GM18508 (cell line): ENCODE measurements around the gene GASK1A.

Source experiments
- ATAC-seq: cut with Tn5 transposase; IDR thresholded peaks from one replicate; pipeline ENCODE4 v1.9.1; 2021; ENCODE audit warnings: moderate number of reproducible peaks; ENCODE audit not compliant: insufficient read depth, unreplicated experiment

Gene GASK1A

DNA sequence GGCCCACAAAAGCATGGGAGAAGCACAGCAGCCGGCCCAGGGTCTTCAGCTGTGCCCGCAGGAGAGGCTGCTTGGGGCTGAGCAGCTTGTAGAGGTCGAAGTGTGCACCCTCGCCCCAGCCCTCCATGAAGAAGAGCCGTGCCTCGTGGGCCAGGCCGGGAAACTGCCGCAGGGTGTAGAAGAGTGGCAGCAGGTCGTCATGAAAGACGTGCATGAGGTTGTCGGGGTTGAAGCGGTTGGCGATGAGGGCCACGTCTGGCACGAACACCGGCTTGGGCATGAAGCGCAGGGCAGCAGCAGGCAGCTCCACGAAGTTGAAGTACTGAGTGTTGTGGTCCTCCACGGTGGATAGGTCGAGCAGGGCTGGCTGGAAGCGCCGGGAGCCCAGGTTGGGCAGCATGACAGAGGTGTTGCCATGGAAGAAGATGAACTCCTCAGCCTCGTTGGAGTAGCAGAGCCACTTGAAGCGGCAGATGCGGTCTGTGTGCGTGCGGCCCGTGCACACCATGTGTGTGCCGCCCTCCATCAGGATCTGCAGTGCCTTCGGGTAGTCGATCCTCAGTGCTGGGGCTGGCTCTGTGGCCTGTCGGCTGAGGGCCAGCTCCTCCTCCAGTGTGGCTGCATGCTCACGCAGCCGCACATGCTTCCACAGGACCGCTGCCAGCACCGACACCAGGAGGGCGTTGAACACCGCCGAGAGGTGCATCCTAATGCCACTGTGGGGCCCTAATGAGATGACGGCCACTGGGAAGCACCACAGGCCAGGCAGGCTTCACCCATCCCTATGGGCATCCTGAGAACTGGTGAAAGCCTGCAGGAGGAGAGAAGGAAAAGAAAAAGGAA, 101.8 kb downstream of the GASK1A start:
- no peak for ATAC-seq

GRCh38 chr3:43081796-43082195, 102.7 kb downstream of the GASK1A start:
- ATAC-seq: no peak

GRCh38 chr3:43082457-43082856, 103.3 kb downstream of the GASK1A start:
- ATAC-seq: no peak

DNA sequence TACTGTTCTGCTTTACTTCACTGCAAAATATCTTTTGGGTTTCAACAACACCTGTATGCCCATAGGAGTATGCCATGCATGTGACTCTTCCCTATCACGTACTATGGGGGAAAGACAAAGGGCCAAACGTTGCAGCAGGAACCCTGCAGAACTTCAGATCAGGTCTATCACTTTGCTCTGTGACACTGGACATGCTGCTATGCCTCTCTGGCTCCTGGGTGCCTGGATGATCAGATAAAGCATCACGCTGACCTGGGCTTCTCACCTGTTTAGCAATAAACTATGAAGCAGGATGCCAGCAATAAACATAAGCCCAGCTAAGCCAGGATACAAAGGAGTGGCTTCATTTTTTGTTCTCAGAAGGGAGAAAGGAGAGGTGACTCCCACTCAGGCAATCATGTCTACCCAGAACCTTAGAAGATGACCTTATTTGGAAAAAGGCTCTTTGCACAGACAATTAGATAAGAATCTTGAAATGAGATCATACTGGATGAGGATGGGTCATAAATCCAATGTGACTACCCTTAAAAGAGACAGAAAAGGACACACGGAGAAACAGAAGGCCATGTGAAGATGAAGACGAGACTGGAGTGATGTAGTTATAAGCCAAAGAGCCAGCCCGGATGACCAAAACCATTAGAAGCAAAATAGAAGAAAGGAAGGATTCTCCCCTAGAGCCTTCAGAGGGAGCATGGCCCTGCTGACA, 107.5 kb downstream of the GASK1A start:
- ATAC-seq: no peak

- ATAC-seq: no peak
Measured at GRCh38 chr3:43087249-43087776, 108.2 kb downstream of the GASK1A start.

DNA sequence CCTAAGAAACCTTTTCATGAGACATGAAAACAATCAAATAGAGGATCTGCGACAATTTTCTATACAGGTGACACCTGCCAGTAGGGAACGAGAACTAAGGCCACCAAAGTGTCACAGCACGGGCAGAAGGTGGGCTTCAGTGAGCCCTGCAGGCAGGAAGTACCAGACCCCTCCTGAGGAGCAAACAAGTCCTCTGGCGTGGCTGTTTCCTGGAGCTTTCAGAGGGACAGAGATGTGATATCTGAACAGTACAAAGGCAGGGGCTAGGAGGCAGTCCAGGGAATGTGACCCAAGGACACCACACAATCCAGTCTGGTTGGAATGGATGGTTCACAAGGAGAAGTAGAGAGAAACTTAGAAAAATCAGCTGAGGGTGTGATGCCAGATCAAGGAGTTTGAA, 110.0 kb downstream of the GASK1A start:
- ATAC-seq: no peak

DNA sequence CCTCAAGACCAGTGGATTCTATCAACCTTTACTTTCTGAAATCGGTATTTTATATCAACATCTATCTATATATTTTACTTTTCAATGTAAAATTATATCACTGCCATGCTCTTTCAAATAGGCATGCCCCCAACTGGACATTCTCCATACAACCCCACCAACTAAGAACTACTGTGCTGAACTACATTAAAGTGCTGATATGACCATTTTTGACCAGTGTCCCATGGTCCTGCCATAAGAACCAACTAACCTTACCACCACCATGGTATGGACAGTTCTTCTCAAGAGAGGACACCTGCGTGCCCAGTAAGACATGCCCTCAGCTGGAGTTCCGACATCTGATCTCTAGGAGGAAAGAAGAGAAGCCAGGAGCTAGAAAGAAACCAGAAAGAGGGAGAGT, 111.1 kb downstream of the GASK1A start:
- no peak for ATAC-seq

GRCh38 chr3:43091481-43091880, 112.4 kb downstream of the GASK1A start:
- no peak for ATAC-seq

DNA sequence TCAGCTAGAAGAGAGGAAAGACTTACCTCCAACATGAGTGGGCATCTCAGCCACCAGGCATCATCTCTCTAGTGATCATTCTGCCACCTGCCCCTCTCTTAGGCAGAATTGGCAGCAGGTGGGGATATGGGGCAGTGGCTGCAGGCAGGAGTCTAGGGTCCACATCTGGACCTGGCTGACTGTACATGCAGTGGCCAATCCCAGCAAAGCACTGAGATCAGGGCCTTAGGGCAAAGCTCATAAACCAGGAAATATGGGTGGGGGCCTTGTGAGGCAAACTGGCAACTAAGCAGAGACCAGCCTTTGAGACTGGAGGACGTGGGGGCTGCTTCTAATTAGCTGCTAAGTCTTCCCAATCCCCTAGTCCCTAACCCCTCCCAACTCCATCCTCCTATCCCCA, 113.9 kb downstream of the GASK1A start:
- ATAC-seq: no peak

DNA sequence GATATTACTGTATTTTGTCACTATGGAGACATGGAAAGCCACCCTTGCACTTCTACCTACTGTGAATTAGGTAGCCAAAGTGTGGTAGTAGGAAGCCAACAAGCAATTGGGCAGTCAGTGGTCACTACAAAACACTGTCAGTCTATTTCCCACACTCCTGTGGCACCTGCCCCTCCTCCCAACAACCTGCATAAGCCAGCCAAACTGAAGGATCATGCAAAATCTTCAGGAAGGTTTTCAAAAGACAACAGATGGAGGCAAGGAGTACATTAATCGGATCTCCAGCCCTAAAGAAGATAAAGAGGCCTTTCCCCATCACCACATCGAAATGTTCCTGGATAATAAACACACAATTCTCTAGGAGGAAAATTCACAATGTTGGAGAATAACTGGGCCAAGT, 114.9 kb downstream of the GASK1A start:
- no peak for ATAC-seq

- ATAC-seq: no peak
Measured at GRCh38 chr3:43094381-43094780, 115.3 kb downstream of the GASK1A start.

DNA sequence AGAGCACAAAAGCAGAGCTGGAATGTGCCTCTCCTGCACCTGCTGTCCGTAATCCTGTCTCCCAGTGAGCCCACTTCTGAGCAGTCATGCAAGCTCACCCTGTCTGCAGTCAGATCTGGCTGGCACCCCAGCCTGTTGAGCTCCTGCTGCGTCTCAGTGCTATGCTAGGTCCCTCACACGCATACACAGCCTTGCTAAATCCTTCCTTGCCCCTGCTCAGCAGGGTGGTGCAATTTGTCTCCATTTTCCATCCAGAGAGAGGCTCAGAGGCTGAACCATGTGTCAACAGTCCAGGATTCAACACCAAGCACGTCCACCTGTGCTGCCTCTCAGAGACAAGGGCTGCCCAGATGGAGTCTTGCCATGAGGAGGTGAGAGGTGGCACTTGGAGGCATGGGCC, 115.7 kb downstream of the GASK1A start:
- no peak for ATAC-seq

DNA sequence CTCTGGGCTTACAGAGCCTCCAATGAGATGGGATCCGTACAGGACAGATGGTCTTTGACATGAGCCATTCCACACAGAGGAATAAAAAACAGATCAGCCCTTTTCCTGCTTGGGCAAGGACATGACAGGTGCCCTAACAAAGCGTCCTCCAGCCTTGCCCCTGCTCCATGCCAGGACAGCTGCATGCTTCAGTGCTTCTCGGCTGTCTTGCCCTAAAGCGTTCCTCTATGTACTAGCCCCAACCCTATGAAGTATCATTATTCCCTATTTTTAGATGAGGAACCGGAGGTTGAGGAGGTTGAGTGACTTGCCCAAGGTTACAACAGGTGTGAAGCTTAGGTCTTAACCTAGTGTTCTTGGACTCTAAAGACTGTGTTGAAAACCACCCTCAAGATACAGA, 116.3 kb downstream of the GASK1A start:
- no peak for ATAC-seq

DNA sequence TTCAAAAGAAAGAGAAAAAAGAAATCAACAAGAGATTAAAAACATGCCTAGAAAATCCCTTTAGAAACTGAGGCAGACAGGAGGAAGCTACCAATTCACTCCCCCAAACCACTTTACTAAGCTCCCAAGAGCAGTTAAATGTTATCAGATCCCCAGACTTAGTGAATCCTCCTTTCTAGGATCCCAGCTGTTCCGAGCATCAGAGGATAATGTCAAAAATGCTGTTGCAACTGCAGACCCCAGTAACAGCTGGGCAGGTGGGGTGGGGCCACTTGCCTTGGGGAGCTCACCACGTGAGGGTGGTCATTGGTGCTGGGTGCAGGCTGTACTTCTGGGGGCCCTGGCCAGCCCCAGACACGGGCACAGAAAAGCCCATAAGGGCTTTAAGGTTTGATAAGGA, 117.7 kb downstream of the GASK1A start:
- ATAC-seq: no peak

DNA sequence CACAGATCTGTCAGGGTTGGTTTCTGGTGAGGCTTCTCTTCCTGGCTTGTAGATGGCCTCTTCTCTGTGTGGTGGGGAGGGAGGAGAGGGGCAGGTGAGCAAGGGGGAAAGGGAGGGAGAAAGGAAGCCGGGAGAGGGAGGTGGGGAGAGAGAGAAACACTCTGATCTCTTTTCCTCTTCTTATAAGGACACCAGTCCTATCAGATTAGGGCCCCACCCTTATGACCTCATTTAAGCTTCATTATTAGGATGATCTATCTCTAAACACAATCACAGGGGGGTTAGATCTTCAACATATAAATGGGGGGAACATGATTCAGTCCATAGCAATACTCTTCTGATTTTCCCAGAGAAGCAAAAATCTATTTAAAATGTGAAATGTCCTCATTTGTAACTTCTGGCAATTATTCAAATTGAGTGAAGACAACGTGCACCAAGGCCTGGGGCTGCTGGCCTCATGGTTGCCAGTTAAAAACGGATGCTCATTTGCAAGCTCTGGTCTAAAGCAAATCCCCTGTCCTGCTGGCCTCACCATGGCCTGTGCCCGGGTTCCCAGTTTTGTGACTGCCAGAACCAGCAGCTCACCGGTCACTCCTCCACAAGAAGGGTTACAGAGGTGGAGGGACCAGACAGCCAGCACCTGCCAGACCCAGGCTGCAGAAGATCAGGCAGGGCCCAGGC, 118.4 kb downstream of the GASK1A start:
- no peak for ATAC-seq

DNA sequence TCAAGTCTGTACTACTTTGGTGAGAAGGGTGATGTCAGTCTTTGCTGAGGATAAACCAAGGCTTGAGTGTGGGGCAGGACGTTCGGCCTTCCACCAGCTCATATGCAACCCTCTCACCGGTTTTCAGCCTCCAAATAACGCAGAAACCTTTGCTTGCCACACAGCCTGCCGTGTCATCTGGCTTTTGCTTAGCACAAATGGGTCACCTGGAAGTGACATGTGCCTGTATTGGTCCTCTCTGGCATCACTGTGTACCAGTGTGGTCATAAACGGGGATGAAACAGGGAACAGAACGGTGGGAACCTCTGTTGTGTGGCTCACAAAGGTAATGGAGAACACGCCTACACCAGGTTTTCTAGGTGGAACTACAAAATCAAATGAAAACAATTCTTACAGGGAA, 119.7 kb downstream of the GASK1A start:
- ATAC-seq: no peak

DNA sequence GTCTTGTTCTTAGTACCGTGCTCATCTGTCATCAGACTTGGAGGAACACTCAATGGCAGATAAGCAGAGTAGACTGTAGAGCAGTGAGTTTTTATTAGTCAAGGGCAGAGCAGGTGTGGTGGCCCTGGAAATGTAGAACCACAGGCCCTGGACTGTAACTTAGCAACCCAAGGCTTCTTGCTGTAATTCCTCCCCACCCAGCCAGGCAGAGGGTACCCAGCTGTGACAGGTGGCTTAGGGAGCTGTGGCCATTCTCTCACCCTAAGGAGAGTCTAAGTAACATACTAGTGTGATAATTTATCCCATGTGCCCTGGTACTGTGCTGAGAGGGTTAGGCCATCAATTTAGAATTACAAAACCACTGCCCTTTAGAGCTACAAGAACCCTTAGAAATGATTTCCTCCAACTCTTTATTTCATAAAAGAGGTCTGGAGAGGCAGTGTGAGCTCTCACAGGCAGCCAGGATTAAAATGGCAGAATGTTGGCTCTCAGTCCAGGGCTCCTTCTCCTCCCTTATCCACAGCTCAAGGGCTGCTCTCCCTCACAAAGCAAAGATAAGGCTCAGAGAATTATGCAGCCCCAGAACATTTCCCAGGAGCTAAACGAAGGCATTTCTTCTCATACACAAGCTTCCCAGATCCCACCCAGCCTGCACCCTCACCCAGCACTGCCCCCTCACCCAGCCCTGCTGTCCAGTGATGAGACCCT, 123.8 kb downstream of the GASK1A start:
- no peak for ATAC-seq

DNA sequence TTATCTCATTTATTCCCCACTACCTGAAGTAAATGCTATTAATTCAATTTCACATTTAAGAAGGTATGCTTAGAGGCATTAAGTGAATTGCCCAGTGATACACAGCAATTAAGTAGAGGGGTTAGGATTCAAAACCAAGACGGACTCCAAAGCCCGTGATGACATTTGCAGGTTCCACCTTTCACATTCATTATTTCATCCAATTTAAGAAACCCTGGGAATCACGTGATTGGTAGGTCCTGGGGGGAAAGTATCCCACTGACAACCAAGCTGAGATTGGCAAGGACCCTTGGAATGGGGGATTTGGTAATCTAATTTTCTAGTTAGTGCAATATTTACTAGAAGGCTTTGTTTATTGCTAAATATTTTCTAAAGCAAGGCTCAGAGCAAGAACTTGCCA, 124.9 kb downstream of the GASK1A start:
- ATAC-seq: no peak

GRCh38 chr3:43104660-43105595, 125.8 kb downstream of the GASK1A start:
- no peak for ATAC-seq
